ENCODE data around the gene CISTR.

GRCh38 chr12:53781228-53781801 lies 29.5 kb upstream of the CISTR start:
- TF ChIP-seq CTCF (IDR thresholded peaks at IDR 0.05; ENCODE audit: extremely low read depth in 1 of 2, insufficient read depth in 1 of 2, low read depth in 1 of 2, low read length in 2 of 2), result no peak
- TF ChIP-seq POLR2AphosphoS5 (IDR thresholded peaks at IDR 0.05; ENCODE audit: insufficient read depth, low read depth, low read length), result no peak
- no peak for TF ChIP-seq MYC (IDR thresholded peaks at IDR 0.05; ENCODE audit: low read depth, low read length)
- no peak for TF ChIP-seq MAX (IDR thresholded peaks at IDR 0.05; ENCODE audit: insufficient read depth, insufficient read length)
- no peak for TF ChIP-seq POLR2A (IDR thresholded peaks at IDR 0.05; ENCODE audit: low read depth, low read length)
- no peak for TF ChIP-seq EZH2 (IDR thresholded peaks at IDR 0.05; ENCODE audit: borderline replicate concordance, low read depth, low read length, severe bottlenecking)
- TF ChIP-seq FOS (IDR thresholded peaks at IDR 0.05; ENCODE audit: borderline replicate concordance, insufficient read depth, low read length), result no peak
- TF ChIP-seq GATA2 (IDR thresholded peaks at IDR 0.05; ENCODE audit: insufficient read depth, insufficient read length, low read depth, low read length), result no peak

Measured in endothelial cell of umbilical vein (primary cell).